Right renal cortex interstitium (tissue), 3 donors: Measurements from ENCODE around the gene NLRC3. TPM values are rescaled to one million over a fixed set of nuclear protein-coding genes. Genes with fewer than 3 reads are reported as not detected.

Experiments
- DNase-seq, 3 donors: peaks; one replicate each; pipeline ENCODE4 v3.0.0-alpha.2; 2013; ENCODE audit warnings: low read depth in 3 of 3, low spot score in 2 of 3
- polyA plus RNA-seq, 3 donors: library from polyadenylated mRNA; unstranded; fragments of 120-200 nt; gene quantifications; one replicate each; pipeline ENCODE4 v1.2.1, GENCODE V29; 2013; ENCODE audit not compliant: insufficient read length in 3 of 3

Gene NLRC3
- polyA plus RNA-seq, 3 donors: 1.6 to 1.7 (median 1.6) TPM

GRCh38 chr16:3597676-3598075 lies 20.5 kb upstream of the NLRC3 start:
- DNase-seq: no peak

DNA sequence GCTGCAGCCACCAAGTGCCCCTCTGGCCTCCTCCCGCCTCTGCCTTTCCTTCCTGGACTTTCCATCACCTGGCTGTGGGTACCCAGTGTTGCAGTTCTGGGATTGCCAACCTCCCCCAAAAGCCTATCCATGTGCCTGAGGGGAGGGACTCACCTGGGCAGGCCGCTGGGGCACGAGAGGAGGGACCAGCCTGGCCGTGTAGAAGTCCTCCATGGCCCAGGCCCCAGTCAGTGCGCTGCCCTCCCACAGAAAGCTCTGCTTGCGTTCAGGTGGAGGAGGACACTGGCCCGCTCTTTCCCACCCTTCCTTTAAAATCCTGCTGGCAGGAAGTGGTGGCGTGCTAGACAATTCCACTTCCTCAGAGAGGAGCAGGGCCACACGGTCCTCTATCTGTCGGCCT lies 20.0 kb upstream of the NLRC3 start:
- DNase-seq: no peak

DNA sequence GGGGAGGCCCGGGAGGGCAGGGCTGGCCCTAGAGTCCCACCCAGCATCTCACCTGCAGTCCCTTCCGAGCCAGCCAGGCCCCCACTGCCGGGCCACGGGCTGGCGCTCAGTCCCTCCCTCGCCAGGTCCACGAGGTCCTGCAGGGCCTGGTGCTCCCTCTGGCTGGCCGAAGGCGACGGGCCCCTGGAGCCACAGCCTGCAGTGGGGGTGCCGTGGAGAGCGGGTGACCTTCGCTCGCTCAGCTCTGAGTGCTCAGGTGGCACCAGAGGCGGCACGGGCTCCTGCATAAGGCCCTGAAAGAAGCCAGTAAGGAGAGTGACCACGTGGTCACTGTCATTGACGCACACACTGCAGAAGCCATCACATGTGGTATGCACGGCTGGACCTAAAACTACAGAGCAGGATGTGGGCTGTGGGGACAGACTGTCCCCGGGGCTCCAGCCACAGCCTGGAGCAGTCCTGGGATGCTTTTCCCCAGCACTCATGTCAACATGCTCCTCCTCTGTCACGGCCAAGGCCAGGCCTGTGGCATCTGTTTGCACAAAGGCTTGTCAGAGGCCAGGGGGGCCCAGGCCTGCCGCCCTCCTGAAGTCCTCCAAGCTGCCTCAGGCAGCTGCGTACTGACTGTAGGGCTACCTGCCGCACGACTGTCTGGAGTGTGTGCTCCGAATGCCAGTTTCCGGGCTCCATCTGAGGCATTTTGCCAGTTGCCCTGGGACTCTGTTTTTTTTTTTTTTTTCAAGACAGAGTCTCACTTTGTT lies 19.1 kb upstream of the NLRC3 start:
- no peak for DNase-seq

- DNase-seq: no peak
Measured at GRCh38 chr16:3595521-3596021, 18.4 kb upstream of the NLRC3 start.

- no peak for DNase-seq
Measured at GRCh38 chr16:3595110-3595486, 17.9 kb upstream of the NLRC3 start.

- no peak for DNase-seq
Measured at GRCh38 chr16:3594316-3595109, 17.3 kb upstream of the NLRC3 start.

DNA sequence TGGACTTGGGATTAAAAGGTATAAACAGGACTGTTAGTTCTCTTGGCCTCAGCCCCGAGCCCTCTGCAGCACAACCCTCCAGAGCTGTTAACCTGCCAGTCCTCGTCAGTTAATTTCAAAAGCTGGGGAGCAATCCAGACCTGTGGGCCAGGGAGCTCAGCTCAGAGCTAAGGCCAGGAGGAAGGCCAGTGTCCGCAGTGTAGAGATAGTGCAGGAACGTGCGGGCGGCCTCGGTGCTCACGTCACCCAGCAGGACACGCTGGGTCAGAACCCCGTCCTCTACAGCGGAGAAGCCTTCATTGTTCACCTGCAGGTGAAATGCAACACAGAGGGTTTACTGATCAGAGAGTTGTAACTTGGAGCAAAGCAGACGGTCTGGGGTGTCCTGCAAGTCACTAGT lies 15.4 kb upstream of the NLRC3 start:
- DNase-seq: no peak

DNA sequence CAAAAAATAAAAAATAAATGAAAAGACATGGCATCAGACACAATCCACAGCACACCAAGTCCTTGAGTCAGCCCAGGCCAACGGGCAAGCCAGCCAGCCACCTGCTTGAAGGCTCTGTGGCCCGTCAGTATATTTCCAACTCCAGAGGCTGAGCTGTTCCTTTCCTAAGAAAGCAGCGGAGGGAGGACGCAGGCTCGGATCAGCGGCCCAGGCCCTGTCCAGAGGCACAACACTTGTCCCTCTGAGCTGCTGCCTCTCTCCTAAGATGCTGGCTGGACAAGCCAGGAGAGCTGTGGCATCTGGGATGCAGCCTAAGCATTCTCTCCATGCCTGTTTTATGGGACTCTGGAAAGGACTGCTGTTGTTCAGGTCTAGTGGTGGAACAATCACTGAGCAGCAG lies 14.8 kb upstream of the NLRC3 start:
- DNase-seq: no peak

- DNase-seq: no peak
Measured at GRCh38 chr16:3591436-3591803, 14.2 kb upstream of the NLRC3 start.

DNA sequence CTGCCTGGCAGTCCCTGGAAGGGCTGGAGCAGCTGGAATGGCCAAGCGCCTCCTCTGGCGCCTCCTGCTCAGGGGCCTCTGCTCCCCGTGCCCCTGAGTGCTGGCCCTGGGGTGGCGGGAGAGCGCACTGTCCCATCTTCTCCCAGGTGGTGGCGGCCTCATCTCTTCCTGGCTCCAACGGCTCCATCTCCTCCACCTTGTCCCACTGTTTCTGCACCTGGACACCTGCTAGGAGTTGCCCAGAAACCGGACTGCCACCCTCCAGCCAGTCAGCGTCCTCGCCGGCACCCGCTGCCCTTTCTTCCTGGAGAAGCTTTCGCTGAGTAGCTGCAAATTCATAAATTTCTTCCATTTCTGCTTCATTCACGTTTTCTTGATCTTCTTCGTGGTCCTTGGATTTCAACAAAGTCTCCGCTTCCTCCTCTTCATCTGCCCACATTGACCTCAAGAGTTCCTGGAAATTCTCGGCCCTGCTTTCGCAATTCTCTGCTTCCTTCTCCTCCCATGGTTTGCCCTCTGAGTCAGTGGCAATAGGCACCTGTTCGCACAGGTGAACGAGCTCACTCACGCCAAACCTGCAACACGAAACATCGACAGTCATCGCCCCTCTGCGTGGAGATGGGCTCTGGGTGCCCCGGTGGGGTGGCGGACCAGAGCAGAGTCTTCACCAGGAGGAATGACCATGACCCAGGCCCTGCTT lies 13.7 kb upstream of the NLRC3 start:
- no peak for DNase-seq

GRCh38 chr16:3589991-3590701 lies 12.9 kb upstream of the NLRC3 start:
- DNase-seq: no peak

DNA sequence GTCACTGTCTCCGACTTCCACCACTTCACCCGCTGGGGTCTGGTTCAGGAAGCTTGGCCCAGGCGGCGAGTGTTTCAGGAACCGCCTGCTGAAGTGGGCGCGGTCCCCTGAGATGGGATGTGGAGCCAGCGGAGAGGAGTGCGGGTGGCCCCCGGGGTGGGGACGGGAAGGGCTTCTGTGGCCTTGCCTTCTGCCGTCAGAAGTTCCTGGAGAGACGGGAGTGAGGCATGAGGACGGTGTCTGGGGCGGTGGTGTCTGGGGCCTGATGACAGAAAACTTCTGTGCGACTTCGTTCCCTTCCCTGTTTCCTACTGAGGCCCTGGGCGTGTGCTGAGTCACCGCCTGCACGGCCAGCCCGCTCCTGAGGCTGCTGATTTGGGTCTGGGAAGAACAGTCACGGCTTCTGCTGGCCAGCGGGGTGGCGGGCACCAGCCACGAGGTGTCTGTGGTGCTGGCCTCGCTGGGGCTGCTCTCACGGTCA lies 12.3 kb upstream of the NLRC3 start:
- DNase-seq: no peak

DNA sequence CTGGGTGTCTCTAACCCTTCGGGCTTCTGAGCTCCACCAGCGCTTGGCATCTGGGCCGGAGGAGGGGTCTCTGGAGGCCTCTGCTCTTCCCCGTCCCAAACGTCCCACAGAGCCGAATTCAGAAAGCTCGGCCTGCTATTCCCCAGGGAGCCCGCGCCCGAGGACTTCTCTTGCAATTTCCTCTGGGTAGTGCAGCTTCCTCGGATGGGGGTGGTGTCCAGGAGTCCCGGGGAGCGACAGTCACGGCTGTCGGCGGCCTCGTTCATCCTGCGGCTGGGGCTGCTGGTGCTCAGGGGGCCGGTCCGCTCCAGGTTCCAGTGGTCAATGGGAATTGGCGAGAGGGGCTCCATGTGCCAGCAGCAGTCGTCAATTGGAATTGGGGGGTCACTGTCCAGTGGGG lies 11.8 kb upstream of the NLRC3 start:
- no peak for DNase-seq

- no peak for DNase-seq
Measured at GRCh38 chr16:3587547-3588110, 10.4 kb upstream of the NLRC3 start.

DNA sequence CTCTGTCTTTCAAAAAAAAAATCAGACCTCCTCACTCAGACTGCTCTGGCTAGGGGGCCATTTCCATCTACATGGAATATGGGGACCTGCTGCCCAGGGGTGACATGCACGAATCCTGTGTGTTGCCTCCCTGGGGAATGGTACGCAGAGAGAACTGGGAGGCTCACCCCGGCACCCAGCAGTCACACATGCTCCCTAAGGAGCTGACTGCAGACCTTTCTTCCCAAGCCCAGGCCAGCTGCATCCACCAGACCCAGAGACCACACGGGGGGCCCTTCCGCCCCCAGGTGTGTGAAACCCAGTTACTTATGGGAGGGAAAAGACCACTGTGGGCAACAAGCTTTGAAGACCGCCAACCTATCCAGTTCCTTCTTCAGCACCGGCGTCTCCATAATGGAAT lies 7.2 kb upstream of the NLRC3 start:
- no peak for DNase-seq

GRCh38 chr16:3583303-3584038 lies 6.3 kb upstream of the NLRC3 start:
- DNase-seq: no peak

DNA sequence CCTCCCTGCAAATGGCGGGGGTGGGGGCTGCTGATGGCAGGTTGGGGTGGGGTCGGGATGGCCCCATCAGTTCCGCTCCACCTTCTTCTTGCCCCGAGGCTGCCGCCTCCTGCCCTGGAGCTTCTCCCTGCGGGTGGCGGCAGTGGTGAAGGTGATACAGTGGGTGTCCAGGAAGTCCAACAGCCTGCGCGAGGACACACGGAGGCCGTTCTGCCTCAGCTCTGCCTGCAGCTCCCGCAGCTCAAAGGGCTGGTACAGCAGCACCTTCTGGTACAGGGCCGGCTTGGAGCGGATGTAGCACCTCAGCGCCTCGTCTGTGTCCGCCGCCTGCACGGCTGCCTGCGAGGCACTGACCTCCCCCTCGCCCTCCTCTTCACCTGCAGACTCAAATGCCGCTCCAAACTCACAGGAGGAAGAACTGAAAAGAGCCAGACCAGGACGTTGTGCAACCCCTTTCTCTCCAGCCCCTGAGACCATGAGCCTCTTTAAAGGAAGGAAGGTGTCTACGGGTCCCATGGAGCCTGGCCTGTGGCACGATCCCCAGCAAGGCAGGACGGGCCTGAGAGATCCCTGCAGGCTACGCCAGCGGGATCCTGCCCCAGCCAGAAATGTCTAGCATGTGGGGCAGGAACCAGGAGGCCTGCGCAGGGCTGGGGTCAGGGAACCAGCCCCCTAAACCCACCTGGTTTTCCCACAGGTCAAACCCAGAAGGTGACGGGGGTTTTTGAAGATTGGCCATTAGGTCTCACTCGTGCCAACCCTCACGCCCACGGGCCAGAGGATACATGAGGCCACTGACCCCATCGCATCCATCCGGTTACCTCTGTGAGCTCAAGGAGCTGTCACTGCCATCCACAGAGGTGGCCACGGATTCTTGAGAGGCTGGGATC lies 5.3 kb upstream of the NLRC3 start:
- no peak for DNase-seq

DNA sequence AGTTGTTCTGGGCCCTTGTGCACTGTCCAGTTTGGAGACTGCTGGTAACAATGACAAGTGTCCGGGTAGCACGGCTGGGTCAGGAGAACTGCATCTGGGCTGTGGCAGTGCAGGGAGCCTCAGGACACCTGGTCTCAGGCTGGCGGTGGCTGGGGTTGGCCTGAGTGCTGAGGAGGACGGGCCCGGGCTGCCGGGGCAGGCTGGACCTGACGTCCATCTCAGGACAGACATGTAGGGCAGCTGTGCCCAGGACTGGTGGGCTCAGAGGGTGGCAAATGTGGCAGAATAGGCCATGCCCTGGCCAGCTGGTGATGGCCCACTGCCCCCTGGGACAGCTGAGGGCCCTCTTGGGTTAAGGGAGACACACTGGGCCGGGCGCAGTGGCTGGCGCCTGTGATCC lies 4.2 kb upstream of the NLRC3 start:
- no peak for DNase-seq

DNA sequence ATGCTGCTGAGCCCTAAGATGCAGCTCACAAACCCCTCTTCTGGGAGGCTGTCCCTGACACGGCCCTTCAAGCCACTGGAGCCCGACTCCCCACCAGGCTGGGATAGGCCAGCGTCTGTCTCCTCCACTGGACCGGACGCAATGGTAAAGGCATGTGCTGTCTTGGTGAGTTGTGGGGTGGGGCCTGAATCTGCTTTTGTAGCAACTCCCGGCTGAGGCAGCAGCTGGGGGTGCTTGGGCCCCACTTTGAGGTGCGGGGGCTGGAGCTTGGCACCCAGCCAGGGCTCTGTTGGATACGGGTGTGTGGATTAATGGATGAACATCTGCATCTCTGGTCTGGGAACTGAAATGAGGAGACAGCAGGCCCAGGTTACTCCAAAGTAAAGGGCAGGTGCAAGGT lies 3.5 kb upstream of the NLRC3 start:
- no peak for DNase-seq
